OCI-LY7 (cell line): ENCODE measurements around the gene CAMK2B. TPM values are rescaled to one million over a fixed set of nuclear protein-coding genes. Genes with fewer than 3 reads are reported as not detected.

ENCODE experiments used
- BruUV-seq: library from RNA; stranded (reverse); fragments of 400-500 nt; replicated peaks from 2 replicates; lab custom pipeline; 2021; lab: Mats Ljungman, UMichigan
- CTCF ChIA-PET: fragments of 300-600 bp; sonication (Branson Sonifier 250); formaldehyde crosslinking; loops from one replicate; lab custom pipeline; 2022; ENCODE audit warnings: antibody characterized with exemption; ENCODE audit not compliant: unreplicated experiment; lab: Charles Lee
- POLR2A ChIA-PET: fragments of 300-600 bp; sonication (Branson Sonifier 250); formaldehyde crosslinking; loops from one replicate; lab custom pipeline; 2022; ENCODE audit warnings: antibody characterized with exemption; lab: Charles Lee
- DNase-seq: peaks from one replicate; pipeline ENCODE4 v3.0.0-alpha.2; 2015; ENCODE audit warnings: low spot score
- H2AFZ ChIP-seq: fragments of 200-600 bp; sonication (generic), shearing (Covaris generic); 2 replicates; pipeline ENCODE4 v1.6.1; 2014; ENCODE audit warnings: mild to moderate bottlenecking, antibody characterized with exemption, low read length, moderate library complexity
- H3K27ac ChIP-seq: fragments of 200-600 bp; sonication (generic); 2 replicates; pipeline ENCODE4 v1.5.1; 2014; ENCODE audit warnings: mixed run types, low read depth, mild to moderate bottlenecking, moderate library complexity, low read length, inconsistent platforms; ENCODE audit not compliant: poor library complexity, severe bottlenecking
- H3K36me3 ChIP-seq: fragments of 200-600 bp; sonication (generic); 2 replicates; pipeline ENCODE4 v1.6.1; 2014; ENCODE audit warnings: mild to moderate bottlenecking, antibody characterized with exemption, low read length, moderate library complexity, mixed read lengths; ENCODE audit not compliant: insufficient read depth
- H3K4me1 ChIP-seq: fragments of 200-600 bp; sonication (generic); 2 replicates; pipeline ENCODE4 v1.5.1; 2014; ENCODE audit warnings: mild to moderate bottlenecking, low read length; ENCODE audit not compliant: insufficient read depth, poor library complexity, severe bottlenecking
- H3K4me2 ChIP-seq: fragments of 200-600 bp; sonication (generic); 2 replicates; pipeline ENCODE4 v1.6.1; 2014; ENCODE audit warnings: mild to moderate bottlenecking, low read length
- H3K4me3 ChIP-seq: fragments of 200-600 bp; sonication (generic); 2 replicates; pipeline ENCODE4 v1.5.1; 2014; ENCODE audit warnings: mild to moderate bottlenecking, low read depth, low read length; ENCODE audit not compliant: poor library complexity, severe bottlenecking
- H3K79me2 ChIP-seq: fragments of 200-600 bp; sonication (generic); 2 replicates; pipeline ENCODE4 v1.6.1; 2016; ENCODE audit warnings: low read depth, mild to moderate bottlenecking, low read length, moderate library complexity, mixed read lengths; ENCODE audit not compliant: insufficient read depth
- H3K9me2 ChIP-seq: fragments of 200-600 bp; sonication (generic); 2 replicates; pipeline ENCODE4 v1.6.1; 2016; ENCODE audit warnings: mild to moderate bottlenecking, low read length, mixed read lengths; ENCODE audit not compliant: insufficient read depth
- H3K9me3 ChIP-seq: fragments of 200-600 bp; sonication (generic); 2 replicates; pipeline ENCODE4 v1.6.1; 2014; ENCODE audit warnings: mild to moderate bottlenecking, mixed run types, low read length, mixed read lengths
- H4K20me1 ChIP-seq: fragments of 200-600 bp; sonication (generic); 2 replicates; pipeline ENCODE4 v1.6.1; 2014; ENCODE audit warnings: mild to moderate bottlenecking, antibody characterized with exemption, low read length, moderate library complexity, mixed read lengths; ENCODE audit not compliant: insufficient read depth
- CTCF ChIP-seq: fragments of 200-600 bp; sonication (generic); conservative IDR thresholded peaks from 2 replicates; pipeline ENCODE4 v1.5.1; 2014; ENCODE audit warnings: mild to moderate bottlenecking, antibody characterized with exemption, low read length, moderate library complexity, mixed read lengths
- EZH2phosphoT487 ChIP-seq: fragments of 200-600 bp; sonication (generic); IDR thresholded peaks from 2 replicates; pipeline ENCODE4 v1.6.1; 2018; ENCODE audit warnings: low read depth, borderline replicate concordance, mild to moderate bottlenecking, mixed run types, antibody characterized with exemption, low read length, moderate library complexity, mixed read lengths
- intact Hi-C: fragments of 100-400 bp; cut with micrococcal nuclease; formaldehyde crosslinking; loops from one replicate; pipeline ENCODE4 v1.10.0; 2022; ENCODE audit not compliant: unreplicated experiment
- total RNA-seq, 2 experiments: library from RNA; depleted of rRNA in 1 of 2; stranded (reverse); fragments of >200 nt in 1 of 2; shearing (Covaris generic) in 1 of 2; gene quantifications; 2 replicates each; pipeline ENCODE4 v1.2.3, GENCODE V29; 2014 to 2022

The CAMK2B gene
- total RNA-seq, 2 experiments from 2014 or later = 0.66 to 1.1 TPM

GRCh38 chr7:44276571-44277221, 48.7 kb downstream of the CAMK2B start:
- no peaks in the 10 kb centered on the region for H3K79me2 ChIP-seq
- H3K4me1 ChIP-seq = no peaks in the 10 kb centered on the region
- no peak overlapping the region for H3K27ac ChIP-seq
- BruUV-seq = no TSS peak
- DNase-seq = no peak
- intact Hi-C loops = no loop called here
- no peak overlapping the region for H3K4me2 ChIP-seq
- TF ChIP-seq EZH2phosphoT487 = no peak
- TF ChIP-seq CTCF = no peak
- ChIA-PET POLR2A (interaction anchor here (0.7 kb wide), 1 partner anchor 40 kb away, joined by 3 read pairs; no protein-coding TSS in a partner anchor), CTCF (no interaction called here)
- no peaks in the 10 kb centered on the region for H3K36me3 ChIP-seq
- H3K9me3 ChIP-seq = no peaks in the 10 kb centered on the region
- no peak overlapping the region for H2AFZ ChIP-seq
- no peaks in the 10 kb centered on the region for H3K9me2 ChIP-seq
- H3K4me3 ChIP-seq = no peak overlapping the region
- no peaks in the 10 kb centered on the region for H4K20me1 ChIP-seq

- no TSS peak for BruUV-seq
- H3K4me2 ChIP-seq = no peak overlapping the region
- no peak for DNase-seq
- no peaks in the 10 kb centered on the region for H3K9me3 ChIP-seq
- no peaks in the 10 kb centered on the region for H3K36me3 ChIP-seq
- ChIA-PET CTCF (no interaction called here), POLR2A (interaction anchor here (0.7 kb wide), 1 partner anchor 512 kb away, joined by 9 read pairs; no protein-coding TSS in a partner anchor)
- H4K20me1 ChIP-seq = no peaks in the 10 kb centered on the region
- H3K9me2 ChIP-seq = no peaks in the 10 kb centered on the region
- intact Hi-C loops = no loop called here
- TF ChIP-seq EZH2phosphoT487 (no peak), CTCF (no peak)
- H3K27ac ChIP-seq = no peak overlapping the region
- no peaks in the 10 kb centered on the region for H3K79me2 ChIP-seq
- no peak overlapping the region for H3K4me3 ChIP-seq
- no peak overlapping the region for H2AFZ ChIP-seq
- H3K4me1 ChIP-seq = no peaks in the 10 kb centered on the region
Observed at GRCh38 chr7:44275957-44276570, 49.3 kb downstream of the CAMK2B start.

GRCh38 chr7:44275146-44275545, 50.2 kb downstream of the CAMK2B start:
- CTCF ChIA-PET = no interaction called here
- TF ChIP-seq CTCF (no peak), EZH2phosphoT487 (no peak)
- no peak for DNase-seq
- no peak overlapping the region for H3K27ac ChIP-seq
- H3K9me3 ChIP-seq = no peaks in the 10 kb centered on the region
- no peaks in the 10 kb centered on the region for H3K36me3 ChIP-seq
- POLR2A ChIA-PET = no interaction called here
- no peaks in the 10 kb centered on the region for H4K20me1 ChIP-seq
- no peak overlapping the region for H2AFZ ChIP-seq
- no peaks in the 10 kb centered on the region for H3K9me2 ChIP-seq
- no peaks in the 10 kb centered on the region for H3K79me2 ChIP-seq
- no peaks in the 10 kb centered on the region for H3K4me1 ChIP-seq
- H3K4me3 ChIP-seq = no peak overlapping the region
- H3K4me2 ChIP-seq = no peak overlapping the region
- BruUV-seq = no TSS peak
- intact Hi-C loops = no loop called here
